SK-N-SH treated with all-trans-retinoic acid at 6 μM for 48 hours (cell line): ENCODE results near the gene RERE.

ENCODE experiments used
- ATAC-seq: fragments of 200-7000 bp; cut with Tn5 transposase; 3 replicates; pipeline ENCODE4 v1.9.1; 2020; ENCODE audit warnings: mild to moderate bottlenecking, moderate library complexity
- ARNTL ChIP-seq: fragments of 450-650 bp; formaldehyde crosslinking; IDR thresholded peaks from 2 replicates; pipeline ENCODE4 v1.5.0; 2020; ENCODE audit warnings: low read depth, mild to moderate bottlenecking, moderate library complexity, borderline replicate concordance
- BACH2 ChIP-seq: fragments of 250-450 bp; sonication (Bioruptor Pico); IDR thresholded peaks from 2 replicates; pipeline ENCODE4 v1.9.0; 2021; ENCODE audit warnings: mild to moderate bottlenecking, borderline replicate concordance
- CSDC2 ChIP-seq: fragments of 250-450 bp; sonication (Bioruptor Pico); IDR thresholded peaks from 2 replicates; pipeline ENCODE4 v1.5.0; 2020; ENCODE audit warnings: mild to moderate bottlenecking, moderate library complexity
- CSRNP3 ChIP-seq: fragments of 250-450 bp; sonication (Bioruptor Pico); IDR thresholded peaks from 2 replicates; pipeline ENCODE4 v1.5.1; 2021; ENCODE audit warnings: mild to moderate bottlenecking, moderate library complexity
- ISL1 ChIP-seq: fragments of 250-450 bp; sonication (Bioruptor Pico); IDR thresholded peaks from 2 replicates; pipeline ENCODE4 v2.1.2; 2022; ENCODE audit warnings: mild to moderate bottlenecking, moderate library complexity
- PATZ1 ChIP-seq: fragments of 250-450 bp; sonication (Bioruptor Pico); IDR thresholded peaks from 2 replicates; pipeline ENCODE4 v1.8.0; 2020; ENCODE audit warnings: mild to moderate bottlenecking, moderate library complexity, borderline replicate concordance
- POU6F1 ChIP-seq: fragments of 250-450 bp; sonication (Bioruptor Pico); IDR thresholded peaks from 2 replicates; pipeline ENCODE4 v1.8.0; 2021; ENCODE audit warnings: low read depth, mild to moderate bottlenecking, moderate library complexity, borderline replicate concordance
- PPARA ChIP-seq: fragments of 250-450 bp; sonication (Bioruptor Pico); IDR thresholded peaks from 2 replicates; pipeline ENCODE4 v1.5.0; 2020; ENCODE audit warnings: mild to moderate bottlenecking, borderline replicate concordance
- RARB ChIP-seq: fragments of 250-450 bp; sonication (Bioruptor Pico); IDR thresholded peaks from 2 replicates; pipeline ENCODE4 v1.8.0; 2021; ENCODE audit warnings: mild to moderate bottlenecking, moderate library complexity
- TCF4 ChIP-seq: fragments of 250-450 bp; sonication (Bioruptor Pico); IDR thresholded peaks from 2 replicates; pipeline ENCODE4 v1.8.0; 2021; ENCODE audit warnings: mild to moderate bottlenecking, moderate library complexity, borderline replicate concordance
- TOX ChIP-seq: fragments of 250-450 bp; sonication (Bioruptor Pico); IDR thresholded peaks from 2 replicates; pipeline ENCODE4 v1.8.0; 2021; ENCODE audit warnings: mild to moderate bottlenecking, moderate library complexity, borderline replicate concordance
- TSHZ2 ChIP-seq: fragments of 250-450 bp; sonication (Bioruptor Pico); IDR thresholded peaks from 2 replicates; pipeline ENCODE4 v1.5.0; 2020; ENCODE audit warnings: mild to moderate bottlenecking, moderate library complexity
- ZC3H10 ChIP-seq: fragments of 250-450 bp; sonication (Bioruptor Pico); IDR thresholded peaks from 2 replicates; pipeline ENCODE4 v1.5.1; 2021; ENCODE audit warnings: mild to moderate bottlenecking, moderate library complexity
- ZFP3 ChIP-seq: fragments of 250-450 bp; sonication (Bioruptor Pico); IDR thresholded peaks from 2 replicates; pipeline ENCODE4 v1.5.0; 2020; ENCODE audit warnings: mild to moderate bottlenecking, moderate library complexity
- ZFP30 ChIP-seq: fragments of 450-650 bp; formaldehyde crosslinking; IDR thresholded peaks from 2 replicates; pipeline ENCODE4 v1.5.0; 2022; ENCODE audit warnings: mild to moderate bottlenecking, moderate library complexity
- ZNF565 ChIP-seq: fragments of 450-650 bp; formaldehyde crosslinking; conservative IDR thresholded peaks from 2 replicates; pipeline ENCODE4 v1.5.0; 2020; ENCODE audit warnings: low read depth, mild to moderate bottlenecking, moderate library complexity
- ZNF70 ChIP-seq: fragments of 450-650 bp; formaldehyde crosslinking; IDR thresholded peaks from 2 replicates; pipeline ENCODE4 v1.5.0; 2020; ENCODE audit warnings: mild to moderate bottlenecking, moderate library complexity
- ZNF8 ChIP-seq: fragments of 450-650 bp; formaldehyde crosslinking; IDR thresholded peaks from 2 replicates; pipeline ENCODE4 v1.5.0; 2020; ENCODE audit warnings: mild to moderate bottlenecking, moderate library complexity
- TF ChIP-seq, protein P1 (sequence below): fragments of 250-450 bp; sonication (Bioruptor Pico); IDR thresholded peaks from 2 replicates; pipeline ENCODE4 v1.5.1; 2020; ENCODE audit warnings: low read depth, mild to moderate bottlenecking, moderate library complexity

RERE gene

GRCh38 chr1:8706291-8706690 is 111.1 kb downstream of the RERE start:
- no peak for ATAC-seq
- TF ChIP-seq, protein P1, sequence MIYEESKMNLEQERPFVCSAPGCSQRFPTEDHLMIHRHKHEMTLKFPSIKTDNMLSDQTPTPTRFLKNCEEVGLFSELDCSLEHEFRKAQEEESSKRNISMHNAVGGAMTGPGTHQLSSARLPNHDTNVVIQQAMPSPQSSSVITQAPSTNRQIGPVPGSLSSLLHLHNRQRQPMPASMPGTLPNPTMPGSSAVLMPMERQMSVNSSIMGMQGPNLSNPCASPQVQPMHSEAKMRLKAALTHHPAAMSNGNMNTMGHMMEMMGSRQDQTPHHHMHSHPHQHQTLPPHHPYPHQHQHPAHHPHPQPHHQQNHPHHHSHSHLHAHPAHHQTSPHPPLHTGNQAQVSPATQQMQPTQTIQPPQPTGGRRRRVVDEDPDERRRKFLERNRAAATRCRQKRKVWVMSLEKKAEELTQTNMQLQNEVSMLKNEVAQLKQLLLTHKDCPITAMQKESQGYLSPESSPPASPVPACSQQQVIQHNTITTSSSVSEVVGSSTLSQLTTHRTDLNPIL: no peak
- TF ChIP-seq ZC3H10 (CRISPR knock-in tag): no peak
- TF ChIP-seq TOX (CRISPR knock-in tag): no peak
- TF ChIP-seq ZFP30 (CRISPR knock-in tag): no peak
- TF ChIP-seq ISL1 (CRISPR knock-in tag): no peak
- TF ChIP-seq PPARA: no peak

DNA sequence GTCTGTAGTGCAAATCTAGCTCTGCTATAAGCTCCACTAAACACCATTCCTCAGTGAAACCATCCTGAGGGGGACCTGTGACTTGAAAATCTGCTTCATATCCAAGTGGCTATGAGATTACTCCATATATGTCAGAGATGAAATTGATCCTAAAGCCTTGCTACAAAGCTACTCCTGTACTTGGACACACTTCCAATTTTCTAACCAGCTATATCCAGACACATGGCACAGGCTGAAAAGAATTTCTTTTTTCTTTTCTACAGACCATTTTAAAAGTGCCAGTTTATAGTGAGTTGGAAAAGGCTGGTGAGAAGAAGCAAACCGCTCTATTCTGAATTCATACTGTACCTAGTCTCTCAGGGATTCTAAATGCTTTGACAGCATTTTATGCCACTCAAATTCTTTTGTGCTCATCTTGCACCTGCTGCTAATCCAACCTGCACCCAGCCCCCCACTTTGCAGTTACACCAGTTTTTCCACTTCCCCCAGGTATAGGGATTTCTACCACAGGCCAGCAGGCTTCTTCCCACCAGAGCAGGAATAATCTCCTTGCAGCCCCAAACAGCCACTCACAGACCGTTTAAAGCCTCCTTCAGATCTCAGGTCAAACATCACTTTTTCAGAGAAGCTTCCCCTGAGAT is 112.5 kb downstream of the RERE start:
- no peak for ATAC-seq
- TF ChIP-seq ZNF70 (no peak), TSHZ2 (CRISPR knock-in tag) (no peak), ARNTL (no peak), PPARA (no peak), ZFP3 (CRISPR knock-in tag) (no peak), RARB (CRISPR knock-in tag) (no peak), ZFP30 (CRISPR knock-in tag) (no peak), CSDC2 (CRISPR knock-in tag) (no peak), PATZ1 (no peak), ZNF8 (CRISPR knock-in tag) (no peak), ISL1 (CRISPR knock-in tag) (no peak), TCF4 (CRISPR knock-in tag) (no peak), BACH2 (CRISPR knock-in tag) (no peak), CSRNP3 (CRISPR knock-in tag) (no peak), POU6F1 (no peak), ZNF565 (CRISPR knock-in tag) (no peak)
- TF ChIP-seq, protein P1: no peak
